ENCODE measurements around the gene BMP6. TPM values are rescaled to one million over a fixed set of nuclear protein-coding genes. Genes with fewer than 3 reads are reported as not detected.

The BMP6 gene
- polyA plus RNA-seq, 3 donors: not detected

DNA sequence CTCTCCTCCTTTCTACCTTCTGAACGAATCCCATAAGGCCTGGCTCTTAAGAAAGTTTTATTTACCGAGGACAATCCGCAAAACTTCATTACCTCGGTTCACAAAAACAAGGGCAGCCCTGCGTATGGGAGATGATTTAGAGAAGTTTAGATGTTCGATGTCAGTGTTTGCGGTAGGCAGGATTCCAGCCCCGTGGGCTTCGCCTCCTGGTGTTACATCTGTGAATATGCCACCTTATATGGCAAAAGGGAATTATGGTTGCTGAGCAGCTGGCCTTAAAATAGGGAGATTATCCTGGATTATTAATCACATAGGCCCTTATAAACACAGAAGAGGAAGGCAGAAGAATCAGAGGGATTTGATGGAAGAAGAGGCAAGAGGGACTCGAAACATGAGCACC, 21.1 kb downstream of the BMP6 start:
- Mint-ChIP-seq H3K36me3 (no peaks in the 10 kb centered on the region), H3K9me3 (peaks cover 0 to 2% (median 0%) of the 10 kb centered on the region in 7 donors), H3K27me3 (ENCODE audit: low read depth in 3 of 3) (peaks cover 2 to 3% (median 3%) of the 10 kb centered on the region in 3 donors), H3K27ac (peak overlapping the region in 1 of 7 donors; percentile 4), H3K4me3 (no peak overlapping the region), H3K4me1 (peaks cover 3% of the 10 kb centered on the region)
- Histone ChIP-seq H3K27ac (ENCODE audit: low read depth in 1 of 2, low read length in 2 of 2) (no peak overlapping the region), H2AFZ (ENCODE audit: insufficient read depth, low read depth, low read length, poor library complexity, severe bottlenecking) (no peak overlapping the region), H4K20me1 (ENCODE audit: insufficient read depth, low read length) (no peaks in the 10 kb centered on the region), H3K4me3 (replicated peaks in 1 of 3; ENCODE audit: low read depth in 2 of 3, low read length in 3 of 3) (no peak overlapping the region), H3K9ac (ENCODE audit: insufficient read depth, low read length, poor library complexity, severe bottlenecking) (no peak overlapping the region), H3K4me2 (replicated peaks; ENCODE audit: extremely low read depth, low read length, poor library complexity, severe bottlenecking) (no peak overlapping the region), H3K4me1 (ENCODE audit: control insufficient read depth in 1 of 2, insufficient read depth in 2 of 2, low read length in 2 of 2) (no peaks in the 10 kb centered on the region), H3K79me2 (ENCODE audit: insufficient read depth, low read length) (no peaks in the 10 kb centered on the region), H3K27me3 (ENCODE audit: control insufficient read depth in 2 of 2, insufficient read depth in 2 of 2, low read length in 2 of 2) (peaks cover 0 to 2% of the 10 kb centered on the region in 2 donors), H3K36me3 (replicated peaks in 1 of 2; ENCODE audit: control insufficient read depth in 1 of 2, insufficient read depth in 2 of 2, low read length in 2 of 2) (no peaks in the 10 kb centered on the region), H3K9me3 (replicated peaks in 1 of 2; ENCODE audit: control insufficient read depth in 1 of 2, insufficient read depth in 1 of 2, low read length in 2 of 2) (no peaks in the 10 kb centered on the region)
- no peak for TF ChIP-seq CTCF (IDR thresholded peaks at IDR 0.05)
- no peak for DNase-seq
- intact Hi-C loops (cut with micrococcal nuclease): no loop called here
- 97% methylated on average over 6 of the region's 10 CpGs for WGBS (ENCODE audit: insufficient coverage)

- no peaks in the 10 kb centered on the region for H3K9me3 ChIP-seq (replicated peaks in 1 of 2; ENCODE audit: control insufficient read depth in 1 of 2, insufficient read depth in 1 of 2, low read length in 2 of 2)
- no peaks in the 10 kb centered on the region for H3K36me3 ChIP-seq (replicated peaks in 1 of 2; ENCODE audit: control insufficient read depth in 1 of 2, insufficient read depth in 2 of 2, low read length in 2 of 2)
- no peak overlapping the region for H3K27ac ChIP-seq (ENCODE audit: low read depth in 1 of 2, low read length in 2 of 2)
- peaks cover 3% of the 10 kb centered on the region for H3K4me1 Mint-ChIP-seq
- peaks cover 0 to 2% (median 0%) of the 10 kb centered on the region in 7 donors for H3K9me3 Mint-ChIP-seq
- H3K27me3 ChIP-seq (ENCODE audit: control insufficient read depth in 2 of 2, insufficient read depth in 2 of 2, low read length in 2 of 2): peaks cover 0 to 2% of the 10 kb centered on the region in 2 donors
- H3K27me3 Mint-ChIP-seq (ENCODE audit: low read depth in 3 of 3): peaks cover 3% of the 10 kb centered on the region in 3 donors
- no peaks in the 10 kb centered on the region for H4K20me1 ChIP-seq (ENCODE audit: insufficient read depth, low read length)
- no peaks in the 10 kb centered on the region for H3K4me1 ChIP-seq (ENCODE audit: control insufficient read depth in 1 of 2, insufficient read depth in 2 of 2, low read length in 2 of 2)
- intact Hi-C loops (cut with micrococcal nuclease): no loop called here
- H3K4me3 Mint-ChIP-seq: no peak overlapping the region
- no peak for TF ChIP-seq CTCF (IDR thresholded peaks at IDR 0.05)
- no peak overlapping the region for H3K9ac ChIP-seq (ENCODE audit: insufficient read depth, low read length, poor library complexity, severe bottlenecking)
- H3K79me2 ChIP-seq (ENCODE audit: insufficient read depth, low read length): no peaks in the 10 kb centered on the region
- no peak overlapping the region for H3K4me3 ChIP-seq (replicated peaks in 1 of 3; ENCODE audit: low read depth in 2 of 3, low read length in 3 of 3)
- no peak for DNase-seq
- no peak overlapping the region for H3K4me2 ChIP-seq (replicated peaks; ENCODE audit: extremely low read depth, low read length, poor library complexity, severe bottlenecking)
- no peaks in the 10 kb centered on the region for H3K36me3 Mint-ChIP-seq
- 100% methylated on average over 1 of the region's 5 CpGs for WGBS (ENCODE audit: insufficient coverage)
- no peak overlapping the region for H2AFZ ChIP-seq (ENCODE audit: insufficient read depth, low read depth, low read length, poor library complexity, severe bottlenecking)
- no peak overlapping the region for H3K27ac Mint-ChIP-seq
These were observed 21.5 kb downstream of the BMP6 start for GRCh38 chr6:7747433-7747832.

Measured in CD14-positive monocyte (primary cell).